CD4-positive, CD25-positive, alpha-beta regulatory T cell (primary cell): ENCODE results near the gene SLC41A1. TPM values are rescaled to one million over a fixed set of nuclear protein-coding genes. Genes with fewer than 3 reads are reported as not detected.
A peak's percentile ranks its signal among the peaks of the same experiment; 100 is the strongest.

Experiments
- ATAC-seq, 2 donors: fragments of 150-1000 bp; cut with Tn5 transposase; one replicate each; pipeline ENCODE4 v1.10.0; 2021; ENCODE audit warnings: low read depth in 2 of 2, moderate number of reproducible peaks in 2 of 2, moderate library complexity in 1 of 2
- DNase-seq, 3 donors: peaks; one replicate each; pipeline versions ENCODE4 v3.0.0 to v3.0.0-alpha.2; 2012 to 2022; ENCODE audit warnings: mixed read lengths in 1 of 3
- H3K27ac ChIP-seq: one replicate; pipeline ENCODE4 v1.7.0; 2013; ENCODE audit warnings: mild to moderate bottlenecking, low read length; ENCODE audit not compliant: insufficient read depth, poor library complexity, severe bottlenecking
- H3K27me3 ChIP-seq: one replicate; pipeline ENCODE4 v1.7.0; 2013; ENCODE audit warnings: low read length; ENCODE audit not compliant: control insufficient read depth, insufficient read depth
- H3K36me3 ChIP-seq: one replicate; pipeline ENCODE4 v1.7.0; 2013; ENCODE audit warnings: mild to moderate bottlenecking, low read length, moderate library complexity; ENCODE audit not compliant: control insufficient read depth, insufficient read depth
- H3K4me1 ChIP-seq: 2 replicates; pipeline ENCODE4 v1.7.0; 2013; ENCODE audit warnings: mild to moderate bottlenecking, low read length; ENCODE audit not compliant: insufficient read depth, control insufficient read depth, poor library complexity, severe bottlenecking
- H3K4me3 ChIP-seq: one replicate; pipeline ENCODE4 v1.7.0; 2013; ENCODE audit warnings: low read depth, mild to moderate bottlenecking, low read length, moderate library complexity
- H3K9me3 ChIP-seq, 2 experiments: 1 replicate in 1 of 2; 2 replicates in 1 of 2; pipeline ENCODE4 v1.7.0; 2013; ENCODE audit warnings: low read length in 2 of 2, mild to moderate bottlenecking in 1 of 2, moderate library complexity in 1 of 2; ENCODE audit not compliant: control insufficient read depth in 2 of 2
- H3K27ac Mint-ChIP-seq, 3 donors: one replicate each; pipeline ENCODE4 v1.8.0; 2020 to 2022; ENCODE audit warnings: mild to moderate bottlenecking in 3 of 3, mixed read lengths in 3 of 3, moderate library complexity in 2 of 3
- H3K27me3 Mint-ChIP-seq: one replicate; pipeline ENCODE4 v1.8.0; 2022; ENCODE audit warnings: mild to moderate bottlenecking, mixed read lengths
- H3K36me3 Mint-ChIP-seq: one replicate; pipeline ENCODE4 v1.8.0; 2020; ENCODE audit warnings: mixed read lengths
- H3K4me1 Mint-ChIP-seq, 4 donors: one replicate each; pipeline ENCODE4 v1.8.0; 2020 to 2022; ENCODE audit warnings: mixed read lengths in 4 of 4, mild to moderate bottlenecking in 1 of 4
- H3K4me3 Mint-ChIP-seq, 4 donors: one replicate each; pipeline ENCODE4 v1.8.0; 2020 to 2022; ENCODE audit warnings: mild to moderate bottlenecking in 4 of 4, mixed read lengths in 4 of 4, moderate library complexity in 3 of 4
- H3K9me3 Mint-ChIP-seq, 7 donors: one replicate each; pipeline ENCODE4 v1.8.0; 2020 to 2022; ENCODE audit warnings: mixed read lengths in 7 of 7, mild to moderate bottlenecking in 3 of 7, moderate library complexity in 2 of 7
- polyA plus RNA-seq, 4 donors: library from polyadenylated mRNA; unstranded; fragments of 300-500 nt; fragmentation: Illumina TruSeq; gene quantifications; one replicate each; pipeline ENCODE4 v1.2.3, GENCODE V29; 2021
- total RNA-seq: library from RNA; stranded (reverse); gene quantifications from one replicate; pipeline ENCODE4 v1.2.3, GENCODE V29; 2022

The SLC41A1 gene
- total and polyA plus RNA-seq, 5 donors from 2014 or later = 10.8 to 33.2 (median 13.4) TPM

DNA sequence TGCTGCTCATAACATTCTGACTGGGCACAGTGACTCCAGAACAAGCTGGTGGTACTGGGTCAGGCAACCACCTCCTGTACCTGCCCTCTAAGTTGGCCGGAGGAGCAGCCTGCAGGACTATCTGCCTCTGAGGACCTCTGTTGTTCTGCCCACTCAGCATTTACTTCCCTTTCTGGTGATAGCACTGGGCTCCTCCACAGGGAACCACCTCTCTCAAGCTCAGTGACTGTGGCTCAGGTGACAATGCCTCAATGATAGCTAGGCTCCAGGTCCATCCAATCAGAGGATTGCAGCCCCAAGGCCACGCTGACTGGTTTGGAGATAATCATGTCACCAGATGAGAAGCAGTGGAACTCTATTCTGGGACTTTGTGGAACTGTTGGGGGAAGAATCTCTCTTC lies 15.8 kb downstream of the SLC41A1 start:
- H3K36me3 ChIP-seq = peaks cover 78% of the 10 kb centered on the region
- no peak overlapping the region for H3K4me3 ChIP-seq
- no peaks in the 10 kb centered on the region for H3K9me3 ChIP-seq
- no peak overlapping the region for H3K27ac ChIP-seq
- H3K27me3 ChIP-seq = no peaks in the 10 kb centered on the region
- H3K4me1 ChIP-seq = no peaks in the 10 kb centered on the region
- Mint-ChIP-seq H3K27me3 (no peaks in the 10 kb centered on the region), H3K4me3 (no peak overlapping the region), H3K9me3 (no peaks in the 10 kb centered on the region), H3K4me1 (peaks cover 0 to 11% (median 7%) of the 10 kb centered on the region in 4 donors), H3K27ac (no peak overlapping the region), H3K36me3 (peaks cover 34% of the 10 kb centered on the region)
- DNase-seq (no peak), ATAC-seq (no peak)

GRCh38 chr1:205794011-205794730 lies 18.8 kb downstream of the SLC41A1 start:
- Histone ChIP-seq H3K27ac (no peak overlapping the region), H3K4me3 (no peak overlapping the region), H3K36me3 (peaks cover 88% of the 10 kb centered on the region), H3K27me3 (no peaks in the 10 kb centered on the region), H3K9me3 (no peaks in the 10 kb centered on the region), H3K4me1 (no peaks in the 10 kb centered on the region)
- peak overlapping the region in 1 of 3 donors; percentile 75 for H3K27ac Mint-ChIP-seq
- peaks cover 49% of the 10 kb centered on the region for H3K36me3 Mint-ChIP-seq
- peaks cover 0 to 5% (median 0%) of the 10 kb centered on the region in 4 donors for H3K4me1 Mint-ChIP-seq
- no peak overlapping the region for H3K4me3 Mint-ChIP-seq
- no peaks in the 10 kb centered on the region for H3K9me3 Mint-ChIP-seq
- H3K27me3 Mint-ChIP-seq = no peaks in the 10 kb centered on the region
- DNase-seq = no peak
- no peak for ATAC-seq

DNA sequence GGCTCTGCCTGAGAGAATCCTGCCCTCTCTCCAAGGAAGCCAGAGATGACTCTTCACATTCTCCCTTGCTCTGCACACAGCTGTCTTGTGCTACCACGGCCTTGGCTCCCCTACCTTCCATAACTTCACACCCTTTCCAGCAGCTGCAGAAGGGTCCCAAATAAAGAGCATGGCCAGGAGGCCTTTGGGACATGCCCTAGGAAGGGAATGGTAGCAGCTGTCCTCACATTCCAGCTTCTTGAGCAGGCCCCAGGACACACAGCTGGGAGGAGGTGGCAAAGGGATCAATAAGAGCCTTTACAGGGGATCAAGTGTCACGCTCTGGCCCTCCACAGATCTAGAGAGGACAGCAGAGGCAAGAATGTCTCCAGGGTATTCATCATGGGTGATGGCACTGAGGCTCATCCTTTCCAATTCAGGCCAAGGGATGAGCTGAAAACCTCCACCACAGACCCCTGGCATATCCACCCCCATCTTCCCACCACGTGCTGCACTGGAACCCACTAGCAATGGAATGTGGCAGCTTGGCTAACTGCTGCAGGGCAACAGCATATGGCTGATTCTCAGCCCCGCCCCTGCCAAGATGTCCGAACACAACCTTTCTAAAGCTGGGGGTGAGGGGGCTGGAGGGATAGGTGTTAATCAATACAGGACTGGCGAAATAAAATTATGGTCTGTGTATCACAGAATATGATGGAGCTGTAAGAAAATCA lies 19.9 kb downstream of the SLC41A1 start:
- no peak overlapping the region for H3K4me3 Mint-ChIP-seq
- H3K9me3 Mint-ChIP-seq = no peaks in the 10 kb centered on the region
- no peaks in the 10 kb centered on the region for H3K27me3 Mint-ChIP-seq
- no peak overlapping the region for H3K27ac ChIP-seq
- DNase-seq = no peak
- no peaks in the 10 kb centered on the region for H3K9me3 ChIP-seq
- peaks cover 41% of the 10 kb centered on the region for H3K36me3 Mint-ChIP-seq
- no peaks in the 10 kb centered on the region for H3K27me3 ChIP-seq
- no peak overlapping the region for H3K4me3 ChIP-seq
- peak overlapping the region in 1 of 3 donors; percentile 43 for H3K27ac Mint-ChIP-seq
- H3K36me3 ChIP-seq = peaks cover 79% of the 10 kb centered on the region
- ATAC-seq = no peak
- no peaks in the 10 kb centered on the region for H3K4me1 ChIP-seq
- H3K4me1 Mint-ChIP-seq = peaks cover 0 to 3% (median 0%) of the 10 kb centered on the region in 4 donors

DNA sequence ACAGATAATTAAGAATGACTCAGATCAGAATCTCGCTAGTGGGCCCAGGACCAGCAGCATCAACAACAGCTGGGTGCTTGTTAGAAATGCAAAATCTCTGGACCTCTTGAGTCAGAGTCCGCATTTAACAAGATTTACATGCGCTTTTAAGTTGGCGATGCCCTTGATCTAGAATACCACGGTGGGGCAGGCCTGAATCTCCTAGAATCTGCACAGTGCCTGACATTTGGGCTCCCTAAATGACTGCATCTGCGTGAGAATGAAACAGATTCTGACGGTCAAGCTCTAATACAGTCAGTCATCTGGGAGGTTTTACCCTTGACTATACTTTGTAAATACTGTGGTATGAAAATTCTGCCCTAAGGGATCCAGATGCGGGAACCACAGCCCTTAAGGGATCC lies 20.5 kb downstream of the SLC41A1 start:
- no peaks in the 10 kb centered on the region for H3K4me1 ChIP-seq
- H3K36me3 Mint-ChIP-seq = peaks cover 36% of the 10 kb centered on the region
- ATAC-seq = no peak

GRCh38 chr1:205791568-205792180 lies 21.3 kb downstream of the SLC41A1 start:
- Mint-ChIP-seq H3K27ac (peak overlapping the region in 1 of 3 donors; percentile 27), H3K4me3 (no peak overlapping the region)
- H3K36me3 ChIP-seq = peaks cover 65% of the 10 kb centered on the region

More for the DNA sequence above, 20.5 kb downstream of the SLC41A1 start:
- Mint-ChIP-seq H3K4me3 (no peak overlapping the region), H3K27ac (no peak overlapping the region), H3K27me3 (no peaks in the 10 kb centered on the region), H3K4me1 (peaks cover 0 to 2% (median 0%) of the 10 kb centered on the region in 4 donors), H3K9me3 (peaks cover 0 to 2% (median 0%) of the 10 kb centered on the region in 7 donors)
- Histone ChIP-seq H3K27ac (no peak overlapping the region), H3K4me3 (no peak overlapping the region), H3K27me3 (no peaks in the 10 kb centered on the region), H3K9me3 (no peaks in the 10 kb centered on the region), H3K36me3 (peaks cover 73% of the 10 kb centered on the region)
- DNase-seq = no peak

DNA sequence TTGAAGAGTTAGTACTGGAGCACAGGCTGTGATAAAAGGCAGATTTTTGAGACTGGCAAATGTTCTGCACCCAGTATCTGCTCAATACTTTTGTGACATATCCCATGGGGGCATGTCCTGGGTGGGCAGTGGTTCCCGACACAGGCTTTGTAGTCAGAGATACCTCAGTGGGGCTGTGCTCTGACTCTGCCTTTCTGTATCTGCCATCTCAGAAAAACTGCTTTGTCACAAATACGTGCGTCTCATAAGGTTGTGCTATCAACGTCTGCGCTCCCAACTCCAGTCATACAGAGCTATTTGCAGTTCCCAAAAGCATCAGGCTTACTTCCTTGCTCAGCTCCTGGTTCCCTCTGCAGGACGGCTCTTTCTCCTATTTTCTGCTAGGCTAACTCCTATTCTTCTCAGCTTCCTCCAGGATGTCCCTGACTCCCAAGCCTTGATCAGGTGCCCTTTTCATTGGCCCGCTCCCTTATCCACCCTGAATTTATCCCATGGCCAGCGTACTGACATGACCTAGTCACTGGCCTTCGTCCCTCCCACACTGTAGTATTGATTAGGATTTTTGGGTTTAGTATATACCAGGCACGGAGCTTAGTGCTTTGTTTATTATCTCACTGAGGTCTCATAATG lies 25.6 kb downstream of the SLC41A1 start:
- H3K27me3 ChIP-seq = no peaks in the 10 kb centered on the region
- no peak overlapping the region for H3K4me3 ChIP-seq
- Mint-ChIP-seq H3K4me1 (peaks cover 0 to 11% (median 6%) of the 10 kb centered on the region in 4 donors), H3K27ac (no peak overlapping the region), H3K36me3 (peaks cover 18% of the 10 kb centered on the region), H3K27me3 (no peaks in the 10 kb centered on the region), H3K4me3 (no peak overlapping the region), H3K9me3 (peaks cover 0 to 2% (median 0%) of the 10 kb centered on the region in 7 donors)
- H3K36me3 ChIP-seq = peaks cover 26% of the 10 kb centered on the region
- H3K27ac ChIP-seq = no peak overlapping the region
- H3K9me3 ChIP-seq = no peaks in the 10 kb centered on the region
- ATAC-seq (no peak), DNase-seq (no peak)
- H3K4me1 ChIP-seq = peaks cover 5% of the 10 kb centered on the region

More at GRCh38 chr1:205791568-205792180, 21.3 kb downstream of the SLC41A1 start:
- Mint-ChIP-seq H3K27me3 (no peaks in the 10 kb centered on the region), H3K36me3 (peaks cover 31% of the 10 kb centered on the region), H3K9me3 (peaks cover 0 to 2% (median 0%) of the 10 kb centered on the region in 7 donors), H3K4me1 (peaks cover 0 to 2% (median 0%) of the 10 kb centered on the region in 4 donors)
- Histone ChIP-seq H3K9me3 (no peaks in the 10 kb centered on the region), H3K27me3 (no peaks in the 10 kb centered on the region), H3K4me3 (no peak overlapping the region), H3K27ac (no peak overlapping the region), H3K4me1 (no peaks in the 10 kb centered on the region)
- peak; percentile 47 to 64 (median 62) for DNase-seq
- peak; percentile 80 to 88 for ATAC-seq

DNA sequence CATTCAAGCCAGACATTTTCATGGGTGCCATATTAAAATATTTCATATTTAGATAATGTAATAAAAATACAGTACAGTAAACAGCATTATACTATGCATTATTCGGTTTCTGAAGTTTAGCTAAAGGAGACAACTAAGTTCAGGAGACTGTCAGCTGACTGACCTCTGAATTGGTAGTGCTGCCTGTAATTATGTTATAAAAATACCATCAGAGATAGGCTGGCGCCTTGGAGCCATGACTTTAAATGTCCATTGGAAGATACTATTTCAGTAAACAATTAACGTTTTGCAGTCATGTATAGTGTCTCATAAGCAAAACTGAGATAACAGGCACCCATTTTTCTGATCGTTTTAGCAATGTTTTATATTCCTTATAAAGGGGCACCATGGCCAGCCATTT lies 26.4 kb downstream of the SLC41A1 start:
- peaks cover 20% of the 10 kb centered on the region for H3K36me3 ChIP-seq
- Mint-ChIP-seq H3K9me3 (peaks cover 0 to 2% (median 0%) of the 10 kb centered on the region in 7 donors), H3K27me3 (no peaks in the 10 kb centered on the region), H3K27ac (no peak overlapping the region), H3K4me3 (no peak overlapping the region), H3K36me3 (peaks cover 18% of the 10 kb centered on the region), H3K4me1 (peaks cover 0 to 10% (median 6%) of the 10 kb centered on the region in 4 donors)
- no peak overlapping the region for H3K27ac ChIP-seq
- peaks cover 6% of the 10 kb centered on the region for H3K4me1 ChIP-seq
- ATAC-seq = no peak
- H3K4me3 ChIP-seq = no peak overlapping the region
- H3K9me3 ChIP-seq = no peaks in the 10 kb centered on the region
- no peak for DNase-seq
- H3K27me3 ChIP-seq = no peaks in the 10 kb centered on the region
